ENCODE results near the gene IRF2.

DNA sequence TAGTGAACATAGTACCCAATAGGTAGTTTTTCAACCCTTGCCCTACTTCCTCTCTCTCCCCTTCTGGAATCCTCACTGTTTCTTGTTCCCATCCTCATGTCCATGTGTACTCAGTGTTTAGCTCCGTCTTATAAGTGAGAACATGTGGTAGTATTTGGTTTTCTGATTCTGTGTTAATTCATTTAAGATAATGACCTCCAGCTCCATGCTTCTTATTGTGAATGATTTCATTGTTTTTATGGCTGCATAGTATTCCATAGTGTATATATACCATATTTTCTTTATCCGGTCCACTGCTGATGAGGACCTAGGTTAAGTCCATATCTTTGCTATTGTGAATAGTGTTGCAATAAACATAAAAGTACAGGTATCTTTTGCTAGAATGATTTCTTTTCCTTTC lies 31.0 kb downstream of the IRF2 start:
- TF ChIP-seq, protein P1, sequence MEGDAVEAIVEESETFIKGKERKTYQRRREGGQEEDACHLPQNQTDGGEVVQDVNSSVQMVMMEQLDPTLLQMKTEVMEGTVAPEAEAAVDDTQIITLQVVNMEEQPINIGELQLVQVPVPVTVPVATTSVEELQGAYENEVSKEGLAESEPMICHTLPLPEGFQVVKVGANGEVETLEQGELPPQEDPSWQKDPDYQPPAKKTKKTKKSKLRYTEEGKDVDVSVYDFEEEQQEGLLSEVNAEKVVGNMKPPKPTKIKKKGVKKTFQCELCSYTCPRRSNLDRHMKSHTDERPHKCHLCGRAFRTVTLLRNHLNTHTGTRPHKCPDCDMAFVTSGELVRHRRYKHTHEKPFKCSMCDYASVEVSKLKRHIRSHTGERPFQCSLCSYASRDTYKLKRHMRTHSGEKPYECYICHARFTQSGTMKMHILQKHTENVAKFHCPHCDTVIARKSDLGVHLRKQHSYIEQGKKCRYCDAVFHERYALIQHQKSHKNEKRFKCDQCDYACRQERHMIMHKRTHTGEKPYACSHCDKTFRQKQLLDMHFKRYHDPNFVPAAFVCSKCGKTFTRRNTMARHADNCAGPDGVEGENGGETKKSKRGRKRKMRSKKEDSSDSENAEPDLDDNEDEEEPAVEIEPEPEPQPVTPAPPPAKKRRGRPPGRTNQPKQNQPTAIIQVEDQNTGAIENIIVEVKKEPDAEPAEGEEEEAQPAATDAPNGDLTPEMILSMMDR (IDR thresholded peaks at IDR 0.05), result no peak
- TF ChIP-seq ZFX (IDR thresholded peaks at IDR 0.05; ENCODE audit: borderline replicate concordance), result no peak

All from 22Rv1 (cell line).